ENCODE data around the gene TMEM222. TPM values are rescaled to one million over a fixed set of nuclear protein-coding genes. Genes with fewer than 3 reads are reported as not detected.

TMEM222 gene
- total RNA-seq, 1 donor from 2014 or later, result 39.2 TPM

GRCh38 chr1:27358038-27358927 is 36.3 kb downstream of the TMEM222 start:
- DNase-seq (ENCODE audit: low spot score), result no peak

- DNase-seq (ENCODE audit: low spot score), result no peak
Observed at GRCh38 chr1:27358928-27359313, 37.0 kb downstream of the TMEM222 start.

- DNase-seq (ENCODE audit: low spot score), result no peak
Observed at GRCh38 chr1:27359822-27360158, 37.8 kb downstream of the TMEM222 start.

GRCh38 chr1:27360159-27361043 is 38.4 kb downstream of the TMEM222 start:
- no peak for DNase-seq (ENCODE audit: low spot score)

GRCh38 chr1:27361044-27361402 is 39.1 kb downstream of the TMEM222 start:
- DNase-seq (ENCODE audit: low spot score), result no peak

- DNase-seq (ENCODE audit: low spot score), result no peak
Observed at GRCh38 chr1:27361553-27361952, 39.6 kb downstream of the TMEM222 start.

- no peak for DNase-seq (ENCODE audit: low spot score)
Observed at GRCh38 chr1:27363766-27364695, 42.1 kb downstream of the TMEM222 start.

GRCh38 chr1:27364696-27365371 is 42.9 kb downstream of the TMEM222 start:
- no peak for DNase-seq (ENCODE audit: low spot score)

- peak; percentile 95 for DNase-seq (ENCODE audit: low spot score)
Observed at GRCh38 chr1:27365372-27366112, 43.6 kb downstream of the TMEM222 start.

GRCh38 chr1:27366113-27366410 is 44.1 kb downstream of the TMEM222 start:
- DNase-seq (ENCODE audit: low spot score), result peak; percentile 93

GRCh38 chr1:27366411-27367159 is 44.6 kb downstream of the TMEM222 start, which contains the start of gene MAP3K6:
MAP3K6 (minus strand) TSS chr1:27366961; CDS start chr1:27366597, 364 bp downstream.
- peak; percentile 95 for DNase-seq (ENCODE audit: low spot score)

- DNase-seq (ENCODE audit: low spot score), result no peak
Observed at GRCh38 chr1:27367160-27367650, 45.2 kb downstream of the TMEM222 start.

- DNase-seq (ENCODE audit: low spot score), result no peak
Observed at GRCh38 chr1:27368869-27369582, 47.1 kb downstream of the TMEM222 start.

- DNase-seq (ENCODE audit: low spot score), result no peak
Observed at GRCh38 chr1:27372022-27372807, 50.3 kb downstream of the TMEM222 start.

- no peak for DNase-seq (ENCODE audit: low spot score)
Observed at GRCh38 chr1:27372808-27373690, 51.1 kb downstream of the TMEM222 start.

- no peak for DNase-seq (ENCODE audit: low spot score)
Observed at GRCh38 chr1:27374362-27375086, 52.6 kb downstream of the TMEM222 start, which contains the start of gene FCN3. FCN3 (minus strand) TSS chr1:27374824; CDS start chr1:27374818, 6 bp downstream.
